T-cell (primary cell): Measurements from ENCODE around the gene SNIP1. TPM values are rescaled to one million over a fixed set of nuclear protein-coding genes. Genes with fewer than 3 reads are reported as not detected.
"Not testable (repeated sequence)": the region's sequence is repeated elsewhere in the genome, so short reads cannot be mapped to it uniquely, and the experiment has no call there.

Source experiments
- ATAC-seq, 4 experiments: fragments of 200-7000 bp in 3 of 4; fragments of 150-1000 bp in 1 of 4; cut with Tn5 transposase; replicated peaks in 1 of 4; 1 replicate in 3 of 4; 2 replicates in 1 of 4; pipeline ENCODE4 v1.10.0; 2021; ENCODE audit warnings: moderate library complexity in 3 of 4, mild to moderate bottlenecking in 2 of 4, moderate number of reproducible peaks in 1 of 4
- CTCF ChIA-PET, 2 donors: fragments of 300-600 bp; sonication (Branson Sonifier 250); formaldehyde crosslinking; loops; one replicate each; lab custom pipeline; 2022; ENCODE audit warnings: antibody characterized with exemption in 2 of 2; lab: Charles Lee
- POLR2A ChIA-PET, 2 donors: fragments of 300-600 bp; sonication (Branson Sonifier 250); formaldehyde crosslinking; loops; one replicate each; lab custom pipeline; 2022; ENCODE audit warnings: antibody characterized with exemption in 2 of 2; lab: Charles Lee
- DNase-seq, 35 experiments: peaks; one replicate each; pipeline versions ENCODE4 v3.0.0 to v3.0.0-alpha.2; 2013 to 2023
- H3K27ac ChIP-seq: one replicate; pipeline ENCODE4 v1.5.1; 2013; ENCODE audit warnings: low read length
- H3K27me3 ChIP-seq, 2 experiments: replicated peaks in 1 of 2; 1 replicate in 1 of 2; 2 replicates in 1 of 2; pipeline versions ENCODE4 v1.6.1 to v1.7.0; 2013; ENCODE audit warnings: low read length in 1 of 2, mixed read lengths in 1 of 2; ENCODE audit not compliant: control insufficient read depth in 2 of 2, insufficient read depth in 2 of 2; ENCODE audit errors: extremely low read depth in 1 of 2
- H3K36me3 ChIP-seq, 2 donors: 1 replicate in 1 of 2; 2 replicates in 1 of 2; pipeline versions ENCODE4 v1.6.1 to v1.7.0; 2013; ENCODE audit warnings: low read length in 1 of 2; ENCODE audit not compliant: control insufficient read depth in 2 of 2, insufficient read depth in 1 of 2; ENCODE audit errors: extremely low read depth in 1 of 2
- H3K4me1 ChIP-seq, 2 experiments: 1 replicate in 1 of 2; 2 replicates in 1 of 2; pipeline versions ENCODE4 v1.6.1 to v1.7.0; 2013; ENCODE audit warnings: low read length in 2 of 2, mixed read lengths in 1 of 2; ENCODE audit not compliant: insufficient read depth in 2 of 2, control insufficient read depth in 1 of 2; ENCODE audit errors: extremely low read depth in 1 of 2
- H3K4me3 ChIP-seq, 2 donors: 1 replicate in 1 of 2; 2 replicates in 1 of 2; pipeline versions ENCODE4 v1.5.1 to v1.7.0; 2013; ENCODE audit warnings: mild to moderate bottlenecking in 2 of 2, low read length in 1 of 2, moderate library complexity in 1 of 2; ENCODE audit not compliant: control insufficient read depth in 1 of 2; ENCODE audit errors: extremely low read depth in 1 of 2
- H3K9me3 ChIP-seq: 2 replicates; pipeline ENCODE4 v1.7.0; 2013
- H3K27ac Mint-ChIP-seq, 2 donors: one replicate each; pipeline ENCODE4 v1.8.0; 2020 to 2021; ENCODE audit warnings: mild to moderate bottlenecking in 2 of 2, mixed read lengths in 2 of 2
- H3K27me3 Mint-ChIP-seq, 2 donors: one replicate each; pipeline ENCODE4 v1.8.0; 2021 to 2022; ENCODE audit warnings: mixed read lengths in 2 of 2
- H3K36me3 Mint-ChIP-seq: one replicate; pipeline ENCODE4 v1.8.0; 2021; ENCODE audit warnings: mixed read lengths
- H3K4me1 Mint-ChIP-seq, 3 donors: one replicate each; pipeline ENCODE4 v1.8.0; 2020 to 2022; ENCODE audit warnings: mixed read lengths in 3 of 3, mild to moderate bottlenecking in 1 of 3
- H3K4me3 Mint-ChIP-seq, 3 donors: one replicate each; pipeline ENCODE4 v1.8.0; 2020 to 2022; ENCODE audit warnings: mild to moderate bottlenecking in 3 of 3, mixed read lengths in 3 of 3, moderate library complexity in 3 of 3
- H3K9me3 Mint-ChIP-seq, 3 donors: one replicate each; pipeline ENCODE4 v1.8.0; 2020 to 2022; ENCODE audit warnings: mixed read lengths in 3 of 3
- WGBS: methylation state at CpG from one replicate; pipeline ENCODE4 v1.1.5; 2013; ENCODE audit warnings: missing lambda C conversion rate; ENCODE audit not compliant: insufficient coverage; 5-methylcytosine and 5-hydroxymethylcytosine counted together
- total RNA-seq, 35 experiments: library from RNA in 6 of 35; stranded (reverse) in 6 of 35; fragments of 120-200 nt in 1 of 35; gene quantifications; one replicate each; pipeline versions ENCODE4 v1.2.1 to v1.2.4 and lab custom pipeline; 2013 to 2026

The SNIP1 gene
- total RNA-seq, 5 donors from 2014 or later (not counting 1 experiment from before 2014, with no cell fraction given): 32.5 to 48.0 (median 39.9) TPM

GRCh38 chr1:37537378-37537777 is 16.7 kb downstream of the SNIP1 start:
- Mint-ChIP-seq H3K4me3 (no peak overlapping the region), H3K27ac (no peak overlapping the region)
- WGBS: no CpG with 5 or more reads among the region's 2 CpGs

GRCh38 chr1:37533317-37534093 is 20.6 kb downstream of the SNIP1 start:
- H3K27me3 ChIP-seq: no peaks in the 10 kb centered on the region
- no peaks in the 10 kb centered on the region for H3K9me3 ChIP-seq
- Mint-ChIP-seq H3K27me3 (no peaks in the 10 kb centered on the region), H3K9me3 (no peaks in the 10 kb centered on the region), H3K36me3 (peaks cover 38% of the 10 kb centered on the region), H3K4me1 (peaks cover 0 to 10% (median 5%) of the 10 kb centered on the region in 3 donors), H3K27ac (no peak overlapping the region), H3K4me3 (no peak overlapping the region)
- no peaks in the 10 kb centered on the region for H3K4me1 ChIP-seq
- ATAC-seq: no peak
- DNase-seq: no peak
- WGBS: 100% methylated on average over 2 of the region's 4 CpGs
- H3K36me3 ChIP-seq: peaks cover 2 to 32% of the 10 kb centered on the region in 2 donors
- H3K4me3 ChIP-seq: no peak overlapping the region
- H3K27ac ChIP-seq: no peak overlapping the region
- CTCF ChIA-PET: no interaction called here
- POLR2A ChIA-PET: no interaction called here

More at GRCh38 chr1:37537378-37537777, 16.7 kb downstream of the SNIP1 start:
- peaks cover 0 to 10% (median 5%) of the 10 kb centered on the region in 3 donors for H3K4me1 Mint-ChIP-seq
- Histone ChIP-seq H3K9me3 (no peaks in the 10 kb centered on the region), H3K4me1 (no peaks in the 10 kb centered on the region), H3K4me3 (no peak overlapping the region), H3K27me3 (no peaks in the 10 kb centered on the region), H3K36me3 (peaks cover 13 to 57% of the 10 kb centered on the region in 2 donors), H3K27ac (no peak overlapping the region)
- H3K36me3 Mint-ChIP-seq: peaks cover 61% of the 10 kb centered on the region
- ATAC-seq (no peak), DNase-seq (no peak)
- ChIA-PET POLR2A (interaction anchor here in 1 of 2 donors (0.7 kb wide), 1 partner anchor 46 kb away, joined by 3 read pairs; no protein-coding TSS in a partner anchor), CTCF (interaction anchor here in 1 of 2 donors (0.7 kb wide), 1 partner anchor 23 kb away, joined by 4 read pairs; the partner anchor contains the start of gene MEAF6)
- H3K27me3 Mint-ChIP-seq: no peaks in the 10 kb centered on the region
- H3K9me3 Mint-ChIP-seq: no peaks in the 10 kb centered on the region

GRCh38 chr1:37532418-37533156 is 21.5 kb downstream of the SNIP1 start:
- not testable (repeated sequence) for H3K4me3 Mint-ChIP-seq, H3K27ac Mint-ChIP-seq, DNase-seq, ATAC-seq, H3K9me3 Mint-ChIP-seq, H3K9me3 ChIP-seq, H3K4me1 Mint-ChIP-seq, H3K4me1 ChIP-seq, H3K4me3 ChIP-seq, H3K27ac ChIP-seq, H3K27me3 Mint-ChIP-seq, H3K27me3 ChIP-seq
- POLR2A ChIA-PET: interaction anchor here (0.6 to 0.7 kb wide), 2 partner anchors 45 to 56 kb away, joined by 3 to 7 read pairs; no protein-coding TSS in a partner anchor
- peaks cover 0 to 25% of the 10 kb centered on the region in 2 donors for H3K36me3 ChIP-seq
- H3K36me3 Mint-ChIP-seq: peaks cover 29% of the 10 kb centered on the region
- WGBS: 93% methylated on average over 4 of the region's 4 CpGs
- CTCF ChIA-PET: interaction anchor here in 1 of 2 donors (0.6 kb wide), 1 partner anchor 87 kb away, joined by 5 read pairs; no protein-coding TSS in a partner anchor

- peaks cover 11% of the 10 kb centered on the region for H3K36me3 Mint-ChIP-seq
- CTCF ChIA-PET, H3K27ac ChIP-seq, H3K4me3 Mint-ChIP-seq, H3K4me3 ChIP-seq, H3K27me3 Mint-ChIP-seq, ATAC-seq, H3K27ac Mint-ChIP-seq, H3K27me3 ChIP-seq, H3K9me3 ChIP-seq, H3K4me1 ChIP-seq, H3K4me1 Mint-ChIP-seq, H3K36me3 ChIP-seq, POLR2A ChIA-PET, DNase-seq, H3K9me3 Mint-ChIP-seq: not testable (repeated sequence)
- no CpG with 5 or more reads among the region's 1 CpG for WGBS
Measured at GRCh38 chr1:37529888-37530287, 24.2 kb downstream of the SNIP1 start.

- CTCF ChIA-PET: interaction anchor here in 1 of 2 donors (0.6 to 1.5 kb wide), 2 partner anchors 32 to 172 kb away, joined by 4 to 5 read pairs; partner anchors contain the start of gene CDCA8
Measured at GRCh38 chr1:37519613-37520012, 34.5 kb downstream of the SNIP1 start.

GRCh38 chr1:37518929-37519328 is 35.2 kb downstream of the SNIP1 start:
- H3K36me3 ChIP-seq, H3K9me3 Mint-ChIP-seq, POLR2A ChIA-PET, H3K9me3 ChIP-seq, H3K36me3 Mint-ChIP-seq, H3K27me3 ChIP-seq, ATAC-seq, H3K27me3 Mint-ChIP-seq, H3K27ac ChIP-seq: not testable (repeated sequence)
- Mint-ChIP-seq H3K4me1 (peaks cover 23 to 30% (median 24%) of the 10 kb centered on the region in 3 donors), H3K4me3 (peak overlapping the region; percentile 87 to 92 (median 89)), H3K27ac (peak overlapping the region; percentile 78 to 87)
- Histone ChIP-seq H3K4me1 (peaks cover under 1 to 15% of the 10 kb centered on the region in 2 experiments), H3K4me3 (peak overlapping the region; percentile 44 to 57)
- 35% methylated on average over 11 of the region's 15 CpGs for WGBS
- DNase-seq: peak; percentile 13 to 72 (median 48)
- CTCF ChIA-PET: interaction anchor here in 1 of 2 donors (1.5 kb wide), 1 partner anchor 173 kb away, joined by 4 read pairs; the partner anchor contains the start of gene CDCA8

More at GRCh38 chr1:37519613-37520012, 34.5 kb downstream of the SNIP1 start:
- Mint-ChIP-seq H3K4me1 (peaks cover 21 to 28% (median 24%) of the 10 kb centered on the region in 3 donors), H3K36me3 (no peaks in the 10 kb centered on the region), H3K27ac (peak overlapping the region; percentile 78 to 87), H3K4me3 (peak overlapping the region; percentile 87 to 92 (median 89)), H3K9me3 (peaks cover 0 to 5% (median 0%) of the 10 kb centered on the region in 3 donors), H3K27me3 (no peaks in the 10 kb centered on the region)
- Histone ChIP-seq H3K27me3 (no peaks in the 10 kb centered on the region), H3K9me3 (no peaks in the 10 kb centered on the region), H3K4me3 (peak overlapping the region in 1 of 2 donors; percentile 57), H3K36me3 (no peaks in the 10 kb centered on the region), H3K4me1 (peaks cover 0 to 14% of the 10 kb centered on the region in 2 experiments), H3K27ac (no peak overlapping the region)
- ATAC-seq: peak in 1 of 4 experiments; percentile 19
- POLR2A ChIA-PET: no interaction called here
- peak in 11 of 35 experiments; percentile 2 to 47 (median 21) for DNase-seq
